HG03066 (cell line): ENCODE results near the gene APELA.
"Not testable (repeated sequence)": the region's sequence is repeated elsewhere in the genome, so short reads cannot be mapped to it uniquely, and the experiment has no call there.

Experiments
- ATAC-seq: cut with Tn5 transposase; IDR thresholded peaks from one replicate; pipeline ENCODE4 v1.9.1; 2021; ENCODE audit warnings: low read depth; ENCODE audit not compliant: unreplicated experiment

The APELA gene, protein sequence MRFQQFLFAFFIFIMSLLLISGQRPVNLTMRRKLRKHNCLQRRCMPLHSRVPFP

DNA sequence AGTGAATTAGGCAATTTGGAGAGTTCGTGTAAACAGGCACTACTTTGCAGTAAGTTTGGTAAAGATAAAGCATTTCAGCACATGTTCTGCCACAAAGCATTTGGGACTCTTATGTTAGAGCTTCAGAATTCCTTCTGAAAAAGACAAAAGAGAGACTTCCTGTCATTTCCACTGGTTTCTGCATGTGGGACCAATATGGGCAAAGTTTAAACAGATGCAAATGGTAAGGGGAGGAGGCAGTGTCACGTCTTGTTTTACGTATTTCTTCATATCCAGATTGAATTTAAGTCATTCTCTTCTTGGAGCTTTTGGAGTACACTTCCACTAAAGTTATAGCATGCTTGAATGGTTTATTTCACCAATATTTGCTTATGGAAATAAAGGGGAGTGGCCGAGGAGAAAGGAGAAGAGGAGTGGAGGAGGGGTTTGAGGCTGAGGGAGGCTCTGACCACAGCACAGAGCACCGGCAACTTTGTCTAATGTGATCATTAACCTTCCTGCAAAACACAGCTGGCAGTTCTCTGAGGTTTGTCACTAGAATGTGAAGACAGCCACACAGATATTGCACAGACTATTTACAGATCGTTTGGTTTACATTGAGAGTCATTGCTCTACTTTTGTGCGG lies at the start of gene APELA:
Gene APELA (plus strand): TSS at position 479 of the 625 bp plus-strand sequence. CDS start 154 bp downstream, outside the sequence.
- ATAC-seq = peak; percentile 100

GRCh38 chr4:164828955-164829354 lies 48.0 kb upstream of the APELA start:
- no peak for ATAC-seq

DNA sequence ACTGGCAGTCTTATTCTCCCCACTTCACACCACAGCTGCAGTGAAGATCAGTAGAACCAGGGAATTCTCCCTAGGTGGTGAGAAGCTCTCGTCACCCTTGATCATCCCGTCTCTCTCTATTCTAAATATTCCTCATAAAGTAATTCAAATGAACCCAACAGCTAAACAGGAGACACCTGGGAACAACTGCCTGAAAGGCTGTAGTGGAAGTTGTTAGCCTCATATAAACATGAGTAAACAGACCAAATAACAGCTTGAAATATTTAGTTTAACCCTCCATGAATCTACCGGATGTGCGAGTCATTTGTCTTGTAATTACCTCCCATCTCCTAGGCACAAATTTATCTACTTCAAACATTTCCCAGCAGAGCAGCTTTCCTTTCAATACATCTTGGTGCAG lies 30.4 kb upstream of the APELA start:
- no peak for ATAC-seq

DNA sequence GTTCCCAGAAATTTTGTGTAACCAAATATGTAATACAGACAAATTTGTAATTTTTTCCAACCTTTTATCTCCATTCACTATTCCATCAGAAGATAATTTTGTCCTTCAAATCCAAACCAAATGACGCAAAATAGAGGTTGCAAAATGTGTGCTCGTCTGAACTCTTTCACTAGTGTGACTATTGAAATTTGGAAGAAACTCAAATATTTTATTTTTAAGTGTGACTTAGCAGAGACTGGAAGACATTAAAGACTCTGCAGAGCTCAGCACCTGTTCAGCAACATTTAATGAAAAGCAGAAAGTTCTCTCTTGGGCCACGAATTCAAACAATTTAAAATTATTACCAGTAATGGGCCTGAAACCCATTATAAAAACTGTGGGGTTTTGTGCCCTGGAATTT lies 30.0 kb upstream of the APELA start:
- no peak for ATAC-seq

DNA sequence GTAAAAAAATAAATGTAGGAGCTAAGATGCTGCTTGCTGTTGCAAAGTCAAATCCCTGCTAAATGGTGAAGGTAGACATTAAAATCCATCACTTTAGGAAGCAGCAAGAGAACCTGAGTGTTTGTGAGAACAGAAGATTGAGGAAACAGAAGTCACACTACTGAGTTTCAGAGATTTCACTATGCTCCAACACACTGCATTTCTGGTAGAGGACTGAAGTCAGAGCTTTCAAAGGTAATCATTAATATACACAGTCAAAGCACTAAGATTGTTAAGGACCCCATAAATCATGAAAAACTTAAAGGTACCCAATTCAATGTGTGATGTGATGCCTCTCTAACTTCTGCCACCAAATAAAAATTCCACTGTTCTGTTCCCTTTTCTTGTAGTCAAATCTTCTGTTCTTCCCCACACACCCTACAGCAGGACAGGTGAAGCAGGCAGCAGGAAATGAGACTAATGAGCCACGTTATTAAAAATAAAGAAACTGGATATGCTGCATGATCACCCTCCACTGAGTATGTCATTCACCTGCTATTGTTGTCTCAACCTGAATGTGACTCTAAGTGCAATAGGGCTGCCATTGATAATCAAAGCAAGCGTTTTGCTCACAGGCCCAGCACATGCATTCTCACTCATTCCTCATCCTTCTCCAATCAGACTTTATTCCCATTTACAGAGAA lies 28.9 kb upstream of the APELA start:
- ATAC-seq = peak; percentile 65

DNA sequence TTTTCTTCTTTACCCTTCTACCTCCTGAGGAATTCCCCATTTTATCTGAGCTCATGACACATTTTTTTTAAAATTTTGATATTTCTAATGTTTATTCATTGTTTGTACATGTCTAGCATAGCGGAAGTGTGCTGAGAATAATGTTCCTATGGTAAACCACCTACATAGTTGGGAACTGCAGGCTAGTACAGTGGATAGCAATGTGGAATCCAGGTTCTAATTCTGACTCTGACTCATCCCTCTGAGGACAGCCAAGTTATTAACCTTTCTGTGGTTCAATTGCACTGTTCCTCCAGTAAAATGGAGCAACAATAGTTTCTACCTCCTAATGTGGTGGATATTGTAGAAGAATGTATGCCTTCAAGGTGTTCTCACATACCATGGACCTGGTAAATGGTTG lies 20.6 kb upstream of the APELA start:
- no peak for ATAC-seq

DNA sequence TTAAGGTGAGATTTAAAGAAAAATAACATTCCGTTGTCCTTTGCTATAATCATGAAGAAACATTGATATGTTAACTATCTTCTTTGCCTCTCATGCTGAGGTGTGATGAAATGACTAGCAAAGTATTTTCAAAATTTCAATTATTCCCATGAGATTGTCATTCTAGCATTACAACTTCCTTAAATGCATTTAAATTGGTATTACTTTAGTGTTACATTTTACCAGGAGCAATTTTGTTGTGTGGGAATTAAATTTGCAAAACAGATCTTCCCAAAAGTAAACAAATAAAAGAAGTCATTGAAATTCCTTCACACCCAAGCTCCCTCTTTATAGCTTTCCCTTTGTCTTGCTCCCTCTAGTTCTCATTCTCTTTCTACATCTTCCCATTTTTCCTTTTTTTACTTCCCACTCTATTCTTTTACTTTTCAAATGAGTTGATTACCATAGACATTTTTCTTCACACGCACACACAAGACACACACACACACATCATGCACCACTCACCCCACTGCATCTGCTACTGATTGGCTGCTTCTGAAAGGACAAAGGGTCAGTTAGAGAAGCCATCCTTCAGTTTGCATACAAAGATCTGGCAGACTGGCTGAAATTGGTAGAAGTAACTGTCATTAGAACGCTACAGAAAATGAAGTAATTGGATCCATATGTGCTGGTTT lies 10.0 kb upstream of the APELA start:
- no peak for ATAC-seq

GRCh38 chr4:164871673-164872072 lies 5.3 kb upstream of the APELA start:
- ATAC-seq = no peak

DNA sequence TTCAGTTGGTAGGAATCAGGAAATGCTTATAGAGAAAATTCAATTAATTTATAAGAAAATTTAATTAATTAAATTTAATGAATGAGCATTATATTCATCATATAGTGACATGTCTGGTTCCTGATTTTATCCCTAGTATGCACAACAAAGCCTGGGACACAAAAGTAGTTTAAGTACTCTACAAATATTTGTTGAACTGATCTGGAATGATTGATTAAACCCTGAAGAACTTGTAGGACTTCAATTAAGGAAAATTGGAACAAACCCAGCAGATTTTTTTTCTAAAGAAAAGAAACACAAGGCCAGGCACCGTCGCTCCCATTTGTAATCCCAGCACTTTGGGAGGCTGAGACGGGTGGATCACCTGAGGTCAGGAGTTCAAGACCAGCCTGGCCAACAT lies 4.5 kb upstream of the APELA start:
- no peak for ATAC-seq

DNA sequence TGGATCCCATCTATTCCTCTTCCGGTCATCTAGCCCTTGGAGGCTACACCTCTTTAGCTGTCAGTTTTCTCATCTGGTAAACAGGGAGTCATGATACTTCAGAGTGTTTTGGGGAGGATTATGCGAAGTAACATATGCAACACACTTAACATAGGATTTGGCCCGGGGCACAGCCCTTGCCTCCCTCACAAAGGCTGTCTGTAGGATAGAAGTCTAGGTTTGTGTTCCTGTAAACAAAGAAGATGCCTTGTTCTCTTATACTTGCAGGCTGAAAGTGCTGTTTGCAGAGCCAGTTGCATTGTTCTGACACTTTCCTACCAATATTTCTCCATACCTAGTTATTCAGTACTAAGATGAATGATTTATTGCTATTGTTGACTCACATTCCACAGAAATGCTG lies 2.2 kb upstream of the APELA start:
- no peak for ATAC-seq

- no peak for ATAC-seq
These were observed 3.7 kb downstream of the APELA start for GRCh38 chr4:164880489-164881262.

DNA sequence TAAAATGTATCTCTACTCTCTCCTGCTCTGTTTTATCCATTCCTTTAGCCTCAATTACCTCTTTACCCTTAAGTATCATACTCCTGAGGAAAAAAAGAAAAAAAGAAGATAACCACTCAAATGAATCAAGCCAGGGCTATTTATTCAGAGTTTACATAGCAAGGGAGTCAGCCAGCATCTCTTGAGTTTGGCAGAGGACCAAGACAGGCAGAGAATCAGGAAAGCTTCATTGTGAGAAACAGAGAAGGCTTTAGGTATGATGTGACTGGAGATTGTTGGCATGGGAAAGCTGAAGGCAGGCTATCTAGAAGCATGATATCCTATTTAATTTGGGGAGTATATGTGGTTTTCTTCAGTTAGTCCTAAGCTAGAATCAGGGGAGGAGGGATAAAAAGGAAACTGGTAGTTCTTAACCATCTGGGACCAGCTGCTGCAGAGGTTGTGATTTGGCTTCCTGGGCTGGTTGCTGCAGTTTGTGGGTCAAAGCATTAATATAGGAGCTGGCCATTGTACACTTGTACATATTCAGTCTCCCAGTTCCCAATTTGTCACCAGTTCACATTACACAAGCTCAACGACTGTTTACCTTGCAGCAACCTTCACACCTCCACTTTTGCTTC lies 11.2 kb downstream of the APELA start:
- no peak for ATAC-seq

DNA sequence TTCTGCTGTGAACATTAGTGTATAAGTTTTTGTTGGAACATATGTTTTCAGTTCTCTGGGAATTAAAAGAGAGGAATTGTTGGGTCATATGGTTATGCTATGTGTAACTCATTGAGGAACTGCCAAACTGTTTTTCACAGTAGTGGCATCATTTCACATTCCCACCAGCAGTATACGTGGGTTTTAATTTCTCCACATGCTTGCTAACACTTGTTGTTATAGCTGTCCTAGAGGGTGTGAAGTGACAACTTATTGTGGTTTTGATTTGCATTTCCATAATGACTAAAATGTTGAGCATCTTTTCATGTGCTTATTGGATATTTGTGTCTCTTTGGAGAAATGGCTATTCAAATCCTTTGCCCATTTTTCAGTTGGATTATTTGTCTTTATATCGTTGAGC lies 13.7 kb downstream of the APELA start:
- ATAC-seq = no peak

DNA sequence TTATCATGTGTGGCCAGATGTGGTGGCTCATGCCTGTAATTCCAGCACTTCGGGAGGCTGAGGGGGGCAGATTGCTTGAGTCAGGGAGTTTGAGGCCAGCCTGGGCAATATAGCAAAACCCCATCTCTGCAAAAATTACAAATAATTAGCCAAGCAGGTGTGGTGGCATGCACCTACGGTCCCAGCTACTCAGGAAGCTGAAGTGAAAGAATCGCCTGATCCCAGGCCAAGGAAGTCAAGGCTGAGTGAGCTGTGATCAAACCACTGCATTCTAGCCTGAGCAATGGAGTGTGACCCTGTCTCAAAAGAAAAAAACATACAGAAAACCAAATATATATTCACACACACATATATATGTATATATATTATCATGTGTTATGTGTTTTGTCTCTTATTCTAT lies 15.0 kb downstream of the APELA start:
- ATAC-seq = peak; percentile 83

GRCh38 chr4:164894702-164895101 lies 17.7 kb downstream of the APELA start:
- ATAC-seq = peak; percentile 57

DNA sequence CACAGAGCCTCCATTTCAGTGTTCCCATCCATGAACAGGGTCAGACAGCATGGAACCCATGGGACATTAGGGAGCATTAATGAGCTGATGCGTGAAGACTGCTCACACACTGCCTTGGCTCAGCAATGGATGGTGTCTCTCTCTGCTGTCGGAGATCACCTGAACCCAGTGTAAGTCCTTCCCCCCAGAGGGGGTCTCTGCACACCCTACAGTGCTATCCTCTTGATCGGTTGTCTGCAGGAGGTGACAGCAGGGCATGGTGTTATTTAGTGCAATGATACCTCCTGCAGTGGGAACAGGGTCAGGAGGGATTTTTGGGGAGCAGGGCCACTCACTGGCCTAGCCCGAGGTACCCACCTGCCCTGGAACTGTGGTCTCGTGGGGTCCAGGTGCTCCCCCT lies 25.6 kb downstream of the APELA start:
- ATAC-seq = no peak

DNA sequence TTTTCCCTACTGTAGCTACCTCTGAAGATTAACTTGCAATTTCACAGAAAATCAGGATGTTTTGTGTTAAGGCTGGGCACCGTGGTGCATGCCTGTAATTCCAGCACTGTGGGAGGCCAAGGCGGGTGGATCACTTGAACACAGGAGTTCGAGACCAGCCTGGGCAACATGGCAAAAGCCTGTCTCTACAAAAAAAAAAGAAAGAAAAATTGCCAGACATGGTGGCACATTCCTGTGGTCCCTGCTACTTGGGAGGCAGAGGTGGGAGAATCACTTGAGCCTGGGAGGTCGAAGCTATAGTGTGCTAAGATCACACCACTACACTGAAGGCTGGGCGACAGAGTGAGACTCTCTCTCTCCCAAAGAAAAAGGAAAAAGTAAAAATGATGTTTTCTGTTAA lies 27.4 kb downstream of the APELA start:
- no peak for ATAC-seq

GRCh38 chr4:164904941-164905340 lies 28.0 kb downstream of the APELA start:
- ATAC-seq = no peak

DNA sequence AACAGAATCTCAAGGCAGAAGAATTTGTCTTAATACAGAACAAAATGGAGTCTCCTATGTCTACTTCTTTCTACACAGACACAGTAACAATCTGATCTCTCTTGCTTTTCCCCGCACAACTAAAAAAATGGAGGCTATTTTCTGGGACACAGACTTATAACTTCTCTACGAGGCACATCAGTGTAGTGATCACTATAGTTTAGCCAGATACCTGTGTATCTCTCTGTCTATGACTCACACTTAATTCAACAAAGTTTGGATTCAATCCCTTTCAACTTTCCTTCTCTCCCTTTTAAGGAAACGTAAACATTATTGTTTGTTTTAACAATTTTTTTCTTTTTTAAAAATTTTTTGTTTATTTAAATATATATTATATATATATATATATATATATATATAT lies 29.4 kb downstream of the APELA start:
- no peak for ATAC-seq

- not testable (repeated sequence) for ATAC-seq
These were observed 36.5 kb downstream of the APELA start for GRCh38 chr4:164913506-164913905.

DNA sequence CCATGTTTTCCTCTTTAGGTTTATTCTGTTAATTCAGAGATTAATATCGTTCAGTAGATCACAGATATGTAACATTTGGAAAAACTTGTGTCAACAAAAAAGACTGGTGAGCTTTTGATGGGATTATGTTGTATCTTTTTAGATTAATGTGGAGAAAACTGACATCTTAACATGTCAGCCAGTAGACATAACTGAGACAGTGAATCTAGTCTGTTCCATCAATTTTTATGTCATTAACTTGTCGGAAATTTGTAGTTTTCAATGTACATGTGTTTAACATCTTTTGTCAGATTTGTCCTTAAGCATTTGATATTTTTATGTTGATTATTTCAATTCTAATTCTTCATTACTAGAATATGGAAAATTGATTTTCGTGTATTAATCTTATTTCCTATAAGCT lies 42.0 kb downstream of the APELA start:
- no peak for ATAC-seq
